GM03348 (cell line): ENCODE results near the gene SBNO1.
"Not testable (repeated sequence)": the region's sequence is repeated elsewhere in the genome, so short reads cannot be mapped to it uniquely, and the experiment has no call there.

ENCODE experiments used
- DNase-seq: peaks from one replicate; pipeline ENCODE4 v3.0.0; 2012; ENCODE audit warnings: low spot score

The SBNO1 gene

GRCh38 chr12:123346946-123347345 is 17.7 kb downstream of the SBNO1 start:
- DNase-seq: no peak

GRCh38 chr12:123344086-123344485 is 20.6 kb downstream of the SBNO1 start:
- DNase-seq: no peak

- no peak for DNase-seq
Observed at GRCh38 chr12:123337070-123337469, 27.6 kb downstream of the SBNO1 start.

DNA sequence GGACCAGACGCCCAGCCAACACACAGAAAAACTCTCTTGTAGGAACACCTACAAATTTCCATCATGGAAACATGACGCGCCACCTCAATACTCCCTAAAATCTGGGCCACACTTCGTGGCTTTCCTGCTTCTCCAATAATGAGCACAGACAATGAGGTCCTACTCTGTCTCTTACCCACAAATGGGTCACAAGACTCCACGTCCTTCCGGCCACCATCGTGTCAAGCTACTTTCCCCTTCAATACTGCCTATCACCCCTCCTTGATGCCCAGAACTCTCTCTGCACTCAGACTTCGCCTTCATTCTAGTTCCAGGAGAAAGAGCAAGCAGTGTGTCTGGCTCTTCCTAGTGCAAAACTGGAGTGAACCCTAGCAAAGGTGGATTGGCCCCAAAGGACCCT is 28.1 kb downstream of the SBNO1 start:
- DNase-seq: no peak

GRCh38 chr12:123335490-123335889 is 29.2 kb downstream of the SBNO1 start:
- DNase-seq: no peak

DNA sequence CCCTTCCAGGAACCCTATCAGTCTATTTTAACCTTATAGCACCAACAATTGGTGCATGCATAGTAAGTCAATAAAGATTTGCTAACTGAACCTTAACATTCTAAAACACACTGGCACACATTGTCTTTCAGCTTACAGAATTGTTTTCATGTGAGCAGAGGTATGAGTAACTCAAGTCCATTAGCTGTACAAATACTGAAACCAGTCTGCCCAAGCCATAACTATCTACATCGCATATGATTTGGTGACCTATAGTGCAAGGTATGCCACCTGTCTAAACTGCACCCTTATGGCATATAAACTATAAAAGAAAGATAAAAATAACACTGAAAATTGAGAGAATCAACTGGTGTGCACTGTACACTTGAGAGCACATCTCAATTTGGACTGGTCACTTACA is 34.8 kb downstream of the SBNO1 start:
- DNase-seq: no peak

- no peak for DNase-seq
Observed at GRCh38 chr12:123319826-123320225, 44.8 kb downstream of the SBNO1 start.

DNA sequence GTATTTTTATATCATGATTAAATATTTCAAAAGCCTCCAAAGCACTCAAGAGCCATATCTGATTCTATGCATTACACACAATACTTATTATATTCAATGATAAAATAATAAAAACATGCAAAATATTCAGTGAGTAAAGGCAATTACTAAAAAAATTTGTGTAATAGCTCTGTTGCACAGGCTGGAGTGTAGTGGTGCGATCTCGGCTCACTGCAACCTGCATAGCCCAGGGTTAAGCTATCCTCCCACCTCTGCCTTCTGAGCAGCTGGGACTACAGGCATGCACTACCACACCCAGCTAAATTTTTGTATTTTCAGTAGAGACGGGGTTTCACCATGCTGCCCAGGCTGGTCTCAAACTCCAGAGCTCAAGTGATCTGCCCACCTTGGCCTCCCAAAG is 45.4 kb downstream of the SBNO1 start:
- no peak for DNase-seq

DNA sequence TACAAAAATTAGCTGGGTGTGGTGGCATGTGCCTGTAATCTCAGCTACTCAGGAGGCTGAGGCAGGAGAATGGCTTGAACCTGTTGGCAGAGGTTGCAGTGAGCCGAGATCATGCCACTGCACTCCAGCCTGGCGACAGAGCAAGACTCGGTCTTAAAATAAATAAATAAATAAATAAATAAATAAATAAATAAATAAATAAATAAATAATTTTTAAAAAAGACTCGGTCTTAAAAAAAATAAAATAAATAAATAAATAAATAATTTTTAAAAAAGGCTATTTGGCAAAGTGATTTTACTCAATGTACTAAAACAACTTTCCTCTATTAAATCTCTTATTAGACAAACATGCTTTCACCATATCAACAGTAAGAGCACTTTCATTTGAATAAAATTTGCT is 51.6 kb downstream of the SBNO1 start:
- DNase-seq: not testable (repeated sequence)

DNA sequence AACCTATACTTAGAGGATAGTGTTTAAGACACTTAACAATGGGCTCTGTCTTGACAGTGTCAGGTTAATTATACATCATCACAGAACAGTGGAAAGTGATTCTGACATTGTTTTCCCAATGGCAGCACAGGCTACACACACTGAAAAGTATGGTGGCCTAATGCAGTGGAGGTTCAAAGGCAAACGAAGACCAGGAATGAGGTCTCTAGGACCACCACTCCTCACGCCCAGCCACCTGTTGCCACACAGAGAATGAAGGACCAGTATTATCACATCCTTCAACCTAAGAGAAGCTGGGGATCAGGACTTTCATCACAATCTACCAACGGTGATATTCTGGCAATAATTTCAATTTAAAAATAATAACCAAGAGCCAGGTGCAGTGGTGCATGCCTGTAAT is 58.4 kb downstream of the SBNO1 start:
- DNase-seq: no peak

DNA sequence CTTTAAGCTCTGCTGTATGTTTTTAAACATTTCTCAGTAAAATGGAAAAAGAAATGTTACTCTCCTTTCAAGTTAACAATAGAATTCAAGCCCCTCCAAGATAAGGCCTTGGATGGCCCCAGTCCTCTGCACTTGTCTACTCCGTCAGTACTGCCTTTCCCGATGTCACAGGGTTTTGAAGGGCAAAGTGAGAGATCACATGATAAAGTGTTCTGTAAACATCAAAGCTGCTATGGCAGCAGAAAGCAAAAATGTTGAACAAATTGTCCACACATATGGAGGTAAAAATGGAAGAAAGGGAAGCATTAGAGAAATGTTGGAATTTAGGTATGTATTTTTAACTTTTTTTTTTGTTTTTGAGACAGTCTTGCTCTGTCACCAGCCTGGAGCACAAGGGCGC is 59.5 kb downstream of the SBNO1 start:
- DNase-seq: no peak

- no peak for DNase-seq
Observed at GRCh38 chr12:123293178-123293760, 71.4 kb downstream of the SBNO1 start.

- DNase-seq: no peak
Observed at GRCh38 chr12:123289911-123290310, 74.7 kb downstream of the SBNO1 start.

DNA sequence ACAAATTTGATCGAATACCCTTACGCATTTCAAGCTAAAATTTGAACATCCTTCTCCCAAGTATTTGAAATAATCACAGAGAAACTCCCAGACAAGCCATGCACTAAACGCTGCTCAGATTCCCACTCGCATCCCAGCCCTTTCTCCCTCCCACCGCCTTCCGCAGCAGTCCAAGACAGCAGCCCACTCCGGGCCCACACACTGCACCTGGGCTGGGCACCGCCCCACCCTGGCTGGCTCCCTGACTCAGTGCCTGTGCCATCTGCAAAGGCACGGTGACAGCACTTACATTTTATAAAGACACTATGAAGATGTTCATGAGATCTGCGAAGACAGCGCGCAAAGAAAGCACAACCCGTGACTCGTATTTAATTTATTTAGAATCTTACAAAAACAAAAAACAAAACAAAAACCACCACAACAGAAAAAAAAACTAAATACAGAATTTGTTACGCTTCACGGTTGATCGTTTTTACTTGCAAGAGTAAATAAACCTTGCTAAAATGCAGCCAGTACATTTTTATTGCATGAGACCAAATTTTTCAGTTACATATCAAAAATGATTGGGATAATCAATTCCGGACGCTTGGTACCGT is 75.8 kb downstream of the SBNO1 start:
- no peak for DNase-seq

- no peak for DNase-seq
Observed at GRCh38 chr12:123286652-123287373, 77.8 kb downstream of the SBNO1 start.

GRCh38 chr12:123284669-123285068 is 80.0 kb downstream of the SBNO1 start:
- no peak for DNase-seq

GRCh38 chr12:123283461-123283860 is 81.2 kb downstream of the SBNO1 start:
- DNase-seq: no peak

- no peak for DNase-seq
Observed at GRCh38 chr12:123282111-123282510, 82.5 kb downstream of the SBNO1 start.

GRCh38 chr12:123280971-123281370 is 83.7 kb downstream of the SBNO1 start:
- DNase-seq: no peak

- DNase-seq: no peak
Observed at GRCh38 chr12:123278101-123278627, 86.5 kb downstream of the SBNO1 start.

DNA sequence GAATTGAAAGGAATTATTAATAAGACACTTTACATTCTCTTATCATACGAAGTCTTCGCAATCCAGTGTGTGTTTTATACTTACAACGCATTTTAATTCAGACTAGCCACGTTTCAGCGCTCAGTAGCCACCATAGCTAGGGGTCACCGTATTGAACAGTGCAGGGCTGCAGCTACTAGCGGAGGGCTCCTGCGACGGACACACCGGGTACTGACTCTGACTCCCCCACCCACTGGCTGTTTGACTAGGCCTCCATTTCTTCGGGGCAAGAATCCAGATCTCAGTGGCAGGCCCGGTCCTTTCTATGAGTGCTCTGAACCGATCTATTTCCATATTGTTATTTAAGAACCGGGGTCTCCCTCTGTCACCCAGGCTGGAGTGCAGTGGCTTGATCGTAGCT is 91.5 kb downstream of the SBNO1 start:
- DNase-seq: no peak

GRCh38 chr12:123271001-123271668 is 93.5 kb downstream of the SBNO1 start:
- peak; percentile 94 for DNase-seq
